ENCODE measurements around the gene SNCB.

- TF ChIP-seq, protein P1, sequence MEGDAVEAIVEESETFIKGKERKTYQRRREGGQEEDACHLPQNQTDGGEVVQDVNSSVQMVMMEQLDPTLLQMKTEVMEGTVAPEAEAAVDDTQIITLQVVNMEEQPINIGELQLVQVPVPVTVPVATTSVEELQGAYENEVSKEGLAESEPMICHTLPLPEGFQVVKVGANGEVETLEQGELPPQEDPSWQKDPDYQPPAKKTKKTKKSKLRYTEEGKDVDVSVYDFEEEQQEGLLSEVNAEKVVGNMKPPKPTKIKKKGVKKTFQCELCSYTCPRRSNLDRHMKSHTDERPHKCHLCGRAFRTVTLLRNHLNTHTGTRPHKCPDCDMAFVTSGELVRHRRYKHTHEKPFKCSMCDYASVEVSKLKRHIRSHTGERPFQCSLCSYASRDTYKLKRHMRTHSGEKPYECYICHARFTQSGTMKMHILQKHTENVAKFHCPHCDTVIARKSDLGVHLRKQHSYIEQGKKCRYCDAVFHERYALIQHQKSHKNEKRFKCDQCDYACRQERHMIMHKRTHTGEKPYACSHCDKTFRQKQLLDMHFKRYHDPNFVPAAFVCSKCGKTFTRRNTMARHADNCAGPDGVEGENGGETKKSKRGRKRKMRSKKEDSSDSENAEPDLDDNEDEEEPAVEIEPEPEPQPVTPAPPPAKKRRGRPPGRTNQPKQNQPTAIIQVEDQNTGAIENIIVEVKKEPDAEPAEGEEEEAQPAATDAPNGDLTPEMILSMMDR (IDR thresholded peaks at IDR 0.05), result no peak
- TF ChIP-seq YY1 (IDR thresholded peaks at IDR 0.05; ENCODE audit: low read depth) (no peak), RCOR1 (IDR thresholded peaks at IDR 0.05; ENCODE audit: low read length) (no peak), FOXM1 (IDR thresholded peaks at IDR 0.05; ENCODE audit: low read depth) (no peak), ZBTB33 (IDR thresholded peaks at IDR 0.05; ENCODE audit: borderline replicate concordance, low read depth) (no peak), POLR2AphosphoS5 (IDR thresholded peaks at IDR 0.05; ENCODE audit: low read depth, low read length) (no peak), MAX (IDR thresholded peaks at IDR 0.05; ENCODE audit: low read depth) (no peak)
Measured at GRCh38 chr5:176628406-176629228, 1.7 kb downstream of the SNCB start.
